Kidney glomerular epithelial cell (primary cell): ENCODE results near the gene FOXO1.
"Not testable (repeated sequence)": the region's sequence is repeated elsewhere in the genome, so short reads cannot be mapped to it uniquely, and the experiment has no call there.

Source experiments
- DNase-seq: peaks from one replicate; lab custom pipeline; 2025; lab: John Stamatoyannopoulos, UW

Gene FOXO1

DNA sequence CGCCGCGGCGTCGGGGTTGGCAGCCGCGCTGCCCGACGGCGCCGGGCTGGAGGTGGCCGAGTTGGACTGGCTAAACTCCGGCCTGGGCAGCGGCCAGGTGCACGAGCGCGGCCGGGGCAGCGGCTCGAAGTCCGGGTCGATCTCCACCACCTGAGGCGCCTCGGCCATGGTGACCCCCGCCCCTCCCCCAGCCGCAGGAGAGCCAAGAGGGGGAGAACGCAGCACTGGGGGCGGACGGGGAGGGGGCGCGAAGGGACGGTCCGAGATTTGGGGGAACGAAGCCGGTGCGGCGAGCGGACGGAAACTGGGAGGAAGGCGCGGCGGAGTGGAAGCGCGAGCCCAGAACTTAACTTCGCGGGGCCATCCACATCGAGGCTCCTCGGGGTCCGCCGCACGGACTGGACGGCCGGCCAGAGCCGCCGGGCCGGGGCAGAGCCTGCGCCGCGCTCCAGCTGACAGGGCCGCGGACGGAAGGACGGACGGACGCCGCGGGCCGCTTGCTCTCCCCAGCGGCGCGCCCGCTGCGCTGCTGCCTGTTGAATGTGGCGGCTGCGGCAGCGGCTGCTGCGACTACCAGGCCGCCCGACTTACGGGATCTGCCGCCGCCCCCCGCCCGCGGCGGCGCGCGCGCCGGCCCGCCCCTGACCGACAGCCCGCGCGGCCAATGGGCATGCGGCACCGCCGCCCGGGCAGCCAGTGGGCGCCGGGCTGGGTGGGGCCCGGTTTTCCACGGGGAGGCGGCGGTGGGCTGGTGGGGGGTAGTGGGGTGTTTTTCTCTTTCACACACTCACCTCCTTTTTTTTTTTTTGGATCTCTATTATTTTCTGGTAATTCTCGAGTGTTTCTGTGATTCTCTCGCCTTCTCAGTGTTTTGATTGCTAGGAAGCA is at the start of gene FOXO1:
Gene FOXO1 (minus strand): TSS at position 597 of the 888 bp plus-strand sequence. CDS start 429 bp downstream, at position 168.
- DNase-seq, result peak; percentile 67

DNA sequence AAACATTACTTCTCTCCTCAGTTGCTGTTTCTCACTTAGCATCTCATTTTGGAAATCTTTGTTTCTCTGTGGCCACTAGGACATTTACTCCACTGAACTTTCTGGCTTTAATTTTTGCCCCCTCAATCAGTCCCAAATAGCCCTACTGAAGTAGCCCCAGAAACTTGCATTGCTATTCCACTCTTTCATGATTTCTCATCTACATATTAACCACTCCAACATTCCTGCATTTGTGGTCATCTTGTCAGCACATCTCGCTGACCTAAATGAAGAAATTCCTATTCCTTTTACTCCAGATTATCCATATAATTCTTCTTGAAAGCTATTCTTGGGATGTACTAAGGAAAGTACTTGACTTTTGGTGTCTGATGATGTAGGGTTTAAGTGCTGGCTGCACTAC is 48.0 kb upstream of the FOXO1 start:
- not testable (repeated sequence) for DNase-seq

DNA sequence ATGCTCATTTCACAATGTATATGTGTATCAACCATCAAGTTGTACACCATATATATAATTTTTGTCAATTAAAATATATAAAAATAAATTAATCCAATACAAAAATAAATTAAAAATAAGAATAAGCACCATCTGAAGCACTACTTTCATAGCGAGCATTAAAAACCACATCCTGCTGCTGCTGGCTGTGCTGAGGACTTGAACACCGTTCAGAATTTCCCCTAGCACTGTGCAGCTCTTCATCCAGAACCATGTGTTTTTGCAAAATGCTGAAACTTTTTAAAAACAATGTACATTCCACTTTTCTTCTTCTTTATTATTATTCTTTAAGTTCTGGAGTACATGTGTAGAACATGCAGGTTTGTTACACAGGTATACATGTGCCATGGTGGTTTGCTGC is 40.0 kb upstream of the FOXO1 start:
- DNase-seq, result no peak

DNA sequence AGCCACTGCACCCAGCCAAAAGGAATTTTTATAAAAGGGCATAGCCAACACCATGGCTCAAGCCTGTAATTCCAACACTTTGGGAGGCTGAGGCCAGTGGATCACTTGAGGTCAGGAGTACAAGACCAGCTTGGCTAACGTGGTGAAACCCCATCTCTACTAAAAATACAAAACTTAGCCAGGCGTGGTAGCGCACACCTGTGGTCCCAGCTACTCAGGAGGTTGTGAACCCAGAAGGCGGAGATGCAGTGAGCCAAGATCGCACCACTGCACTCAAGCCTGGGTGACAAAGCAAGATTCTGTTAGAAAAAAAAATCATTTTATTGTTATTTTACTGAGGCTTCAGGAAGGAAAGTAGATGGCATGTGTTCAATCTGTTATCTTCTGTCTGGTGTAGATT is 31.3 kb upstream of the FOXO1 start:
- DNase-seq, result no peak

DNA sequence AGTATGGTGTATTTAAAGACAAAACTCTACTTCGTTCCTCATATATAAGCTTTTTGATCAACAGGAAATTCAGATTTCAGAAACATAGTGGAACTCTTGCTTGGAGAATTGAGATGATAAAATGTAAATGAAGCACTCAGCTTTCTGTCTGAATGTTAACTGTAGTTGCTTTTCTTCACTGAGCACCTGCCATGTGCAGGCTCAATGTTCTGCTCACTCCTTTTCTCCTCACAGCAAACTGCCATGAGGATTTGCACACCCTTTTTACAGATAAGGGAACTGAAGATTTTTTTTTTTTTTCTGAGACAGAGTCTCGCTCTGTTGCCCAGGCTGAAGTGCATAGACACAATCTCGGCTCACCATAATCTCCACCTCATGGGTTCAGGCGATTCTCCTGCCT is 28.0 kb upstream of the FOXO1 start:
- no peak for DNase-seq

DNA sequence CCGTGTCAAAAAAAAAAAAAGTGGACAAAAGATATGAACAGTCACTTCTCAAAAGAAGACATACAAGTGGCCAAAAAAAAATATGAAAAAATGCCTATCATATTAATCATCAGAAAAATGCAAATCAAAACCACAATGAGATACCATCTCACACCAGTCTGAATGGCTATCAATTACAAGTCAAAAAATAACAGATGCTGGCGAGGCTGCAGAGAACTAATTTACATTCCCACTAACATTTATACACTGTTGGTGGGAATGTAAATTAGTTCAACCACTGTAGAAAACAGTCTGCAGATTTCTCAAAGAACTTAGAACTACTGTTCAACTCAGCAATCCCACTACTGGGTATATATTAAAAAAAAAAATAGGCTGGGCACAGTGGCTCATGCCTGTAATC is 26.5 kb upstream of the FOXO1 start:
- no peak for DNase-seq

DNA sequence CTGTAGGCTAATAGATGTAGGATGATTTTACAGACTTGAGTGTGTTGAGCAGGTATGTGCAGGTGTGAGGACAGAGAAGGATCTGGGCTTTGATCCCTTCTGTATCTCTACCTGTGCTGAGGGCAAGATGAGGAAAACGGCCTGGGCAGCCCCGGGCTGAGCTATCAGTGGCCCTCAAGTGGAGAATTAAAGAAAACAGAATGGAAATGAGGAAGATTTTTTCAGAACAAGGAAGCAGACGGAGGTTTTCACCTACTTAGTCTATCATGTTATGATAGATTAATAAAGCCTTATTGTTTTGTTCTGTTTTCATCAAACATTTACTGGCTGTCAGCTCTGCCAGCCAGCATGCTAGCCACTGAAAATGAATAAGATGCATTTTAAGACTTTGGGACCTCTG is 22.3 kb upstream of the FOXO1 start:
- no peak for DNase-seq

DNA sequence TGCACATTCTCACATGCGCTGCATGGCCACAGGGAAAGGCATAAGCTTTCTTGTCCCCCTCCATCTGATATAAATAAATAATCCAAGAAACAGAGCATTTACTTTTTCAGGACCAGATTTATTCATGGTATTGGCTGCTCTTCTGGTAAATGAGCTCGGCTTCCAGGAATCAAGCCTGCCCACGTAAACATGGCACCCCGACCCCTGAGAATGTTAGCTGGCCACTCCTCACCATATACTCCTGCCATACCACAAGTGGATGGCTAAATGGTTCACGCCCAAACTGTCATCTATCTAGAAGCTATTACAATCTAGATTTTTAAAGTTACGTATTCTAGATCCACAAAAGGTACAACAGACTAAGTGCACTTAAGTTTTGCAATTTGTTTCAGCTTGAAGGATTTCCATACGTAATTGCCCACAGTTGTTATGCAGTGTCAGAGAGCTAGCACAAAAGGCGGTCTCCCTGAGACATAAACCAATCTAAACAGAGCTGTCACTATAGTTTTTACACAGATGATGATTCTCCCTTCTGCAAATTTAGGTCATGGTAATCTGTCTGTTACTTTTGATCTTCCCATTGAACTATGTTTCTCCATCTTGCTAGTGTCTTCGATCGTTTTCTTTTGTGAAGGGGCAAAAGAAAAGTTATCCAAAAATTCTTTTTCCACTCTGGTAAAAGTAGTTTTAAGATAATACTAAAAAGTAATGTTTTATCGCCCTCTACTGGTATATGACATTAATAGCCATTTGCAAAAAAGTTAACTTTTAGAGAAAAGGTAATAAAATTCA is 16.2 kb upstream of the FOXO1 start:
- DNase-seq, result peak; percentile 12

DNA sequence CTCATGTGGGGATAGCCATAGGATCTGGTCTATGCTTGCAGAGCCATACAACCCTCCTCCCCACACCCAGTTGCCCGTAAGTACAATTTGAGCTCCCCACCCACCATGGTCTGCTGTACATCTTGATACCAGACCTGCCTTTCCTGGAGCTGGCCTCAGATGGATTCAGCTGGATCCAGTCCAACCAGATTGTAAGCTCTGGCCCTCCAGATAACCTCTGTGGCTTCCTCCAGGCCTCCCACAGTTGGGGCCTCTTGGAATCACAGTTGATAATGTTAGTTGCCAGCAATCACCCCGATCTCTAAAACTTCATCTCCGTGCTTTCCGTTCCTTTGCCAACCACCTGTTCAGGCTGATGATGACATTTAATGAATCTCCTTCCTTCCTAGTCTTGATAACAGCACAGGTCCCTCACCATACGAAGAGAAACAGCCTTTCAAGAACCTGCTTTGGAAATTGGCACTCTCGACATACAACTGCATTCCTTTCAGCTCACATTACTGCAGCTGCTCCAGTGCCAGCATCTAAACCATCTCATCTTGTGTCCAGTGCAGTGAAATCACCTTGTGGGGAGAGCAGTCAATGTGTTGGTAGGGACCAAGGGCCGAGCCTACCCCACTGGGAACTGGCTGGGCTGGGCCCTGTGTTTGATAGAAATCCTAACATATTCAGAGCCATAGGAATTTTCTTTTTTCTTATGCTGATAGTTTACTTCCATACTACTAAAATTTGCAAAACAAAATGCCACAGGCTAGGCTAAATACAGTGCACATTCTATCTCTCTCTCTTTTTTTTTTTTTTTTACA is 15.1 kb upstream of the FOXO1 start:
- no peak for DNase-seq

DNA sequence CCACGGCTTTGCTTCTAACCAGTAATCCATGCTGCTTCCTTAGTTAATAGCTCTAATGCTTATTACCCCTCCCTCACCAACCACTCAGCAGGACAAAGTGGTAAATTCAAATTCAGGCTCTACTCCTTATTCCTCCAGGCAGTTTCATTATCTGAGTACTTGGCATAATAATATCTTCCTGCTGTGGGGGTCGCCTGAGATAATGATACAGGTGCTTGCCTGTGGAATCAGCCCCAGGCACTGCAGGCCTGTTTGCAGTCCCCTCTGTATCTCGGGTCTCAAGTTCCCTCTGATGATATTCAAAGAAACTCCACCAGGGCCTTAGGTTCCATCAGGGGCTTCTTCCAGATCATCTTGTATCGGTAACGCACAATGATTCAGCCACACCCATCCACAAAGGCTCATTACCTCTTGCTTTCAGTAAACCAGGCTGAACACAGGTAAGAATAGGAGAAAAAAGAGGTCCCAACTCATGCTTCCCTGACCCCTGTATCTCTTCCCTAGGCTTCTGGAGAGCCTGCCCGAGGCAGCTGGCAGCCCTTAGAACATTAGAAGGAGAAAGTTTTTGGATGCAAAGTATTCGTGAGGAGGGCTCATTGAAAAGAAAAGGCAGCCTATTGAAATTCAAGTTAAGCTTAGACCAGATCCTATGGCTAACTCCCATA is 14.3 kb upstream of the FOXO1 start:
- no peak for DNase-seq

DNA sequence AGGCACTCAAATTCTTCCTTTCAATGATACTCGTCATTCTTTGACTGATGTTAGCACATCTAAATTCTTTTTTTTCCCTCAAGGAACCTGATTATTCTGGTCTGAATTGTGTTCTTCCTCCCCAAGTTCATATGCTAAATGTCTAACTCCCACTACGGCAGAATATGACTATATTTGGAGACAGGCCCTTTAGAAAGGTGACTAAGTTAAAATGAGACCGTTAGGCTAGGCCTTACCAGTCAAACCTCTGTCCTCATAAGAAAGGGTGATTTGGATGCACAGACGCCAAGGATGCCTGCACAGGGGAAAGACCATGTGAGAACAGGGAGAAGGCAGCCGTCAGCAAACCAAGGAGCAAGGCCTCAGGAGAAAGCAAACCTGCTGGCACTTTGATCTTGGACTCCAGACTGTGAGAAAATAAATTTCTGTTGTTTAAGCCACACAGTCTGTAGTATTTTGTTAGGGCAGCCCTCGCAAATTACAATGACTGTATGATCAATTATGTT is 13.1 kb upstream of the FOXO1 start:
- no peak for DNase-seq

DNA sequence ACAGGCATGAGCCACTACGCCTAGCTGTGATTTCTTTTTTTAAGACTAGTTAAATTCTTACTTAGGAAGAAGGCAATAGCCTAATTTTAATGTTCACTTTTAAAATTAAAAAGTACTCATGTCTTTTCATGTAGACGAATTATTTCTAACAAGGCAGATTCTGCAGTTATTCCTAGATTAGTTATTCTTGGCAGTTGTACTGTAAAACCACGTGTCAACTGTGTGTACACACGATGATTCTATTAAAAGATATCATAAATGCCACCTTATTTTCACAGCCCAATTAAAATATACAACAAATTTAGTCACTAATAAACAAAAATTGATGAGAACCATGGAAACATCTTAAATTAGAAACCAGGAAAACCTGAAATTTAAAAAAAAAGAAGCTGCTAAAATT is 10.6 kb upstream of the FOXO1 start:
- DNase-seq, result no peak

DNA sequence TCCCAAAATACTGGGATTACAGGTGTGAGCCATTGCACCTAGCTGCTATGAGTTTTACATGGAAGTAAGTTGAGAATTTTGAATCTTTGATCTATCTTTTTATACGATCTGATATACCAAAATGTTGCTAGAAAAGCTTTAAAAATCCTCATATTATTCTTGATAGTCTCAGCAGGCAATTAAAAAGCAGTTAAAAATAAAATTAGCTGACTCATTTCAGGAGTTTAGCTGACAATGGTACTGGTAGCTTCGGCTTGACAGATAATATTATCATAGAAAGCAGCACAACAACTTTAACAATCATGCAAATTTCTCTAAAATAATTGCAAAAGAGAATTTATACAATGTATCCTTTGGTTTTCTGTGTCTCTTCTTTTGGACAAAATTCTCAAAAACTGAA is 9.6 kb upstream of the FOXO1 start:
- DNase-seq, result no peak

DNA sequence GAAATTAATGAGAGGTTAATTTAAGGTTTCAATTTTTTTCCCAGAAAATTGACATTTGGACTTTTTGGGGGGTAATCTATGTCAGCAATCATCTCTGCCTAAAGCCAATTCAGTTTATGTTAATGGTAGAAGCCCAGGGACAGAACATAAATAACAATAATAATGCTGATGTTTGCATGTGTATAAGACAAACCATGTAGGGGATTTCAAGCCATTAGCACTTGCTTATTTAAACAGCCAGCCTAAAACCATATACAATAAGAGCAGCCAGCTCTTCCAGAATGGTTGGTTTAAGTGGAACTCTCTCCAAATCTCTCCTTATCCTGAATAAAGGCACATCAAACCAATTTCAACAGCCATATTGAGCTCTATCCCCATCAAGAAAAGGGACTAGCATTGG is 7.0 kb upstream of the FOXO1 start:
- no peak for DNase-seq

DNA sequence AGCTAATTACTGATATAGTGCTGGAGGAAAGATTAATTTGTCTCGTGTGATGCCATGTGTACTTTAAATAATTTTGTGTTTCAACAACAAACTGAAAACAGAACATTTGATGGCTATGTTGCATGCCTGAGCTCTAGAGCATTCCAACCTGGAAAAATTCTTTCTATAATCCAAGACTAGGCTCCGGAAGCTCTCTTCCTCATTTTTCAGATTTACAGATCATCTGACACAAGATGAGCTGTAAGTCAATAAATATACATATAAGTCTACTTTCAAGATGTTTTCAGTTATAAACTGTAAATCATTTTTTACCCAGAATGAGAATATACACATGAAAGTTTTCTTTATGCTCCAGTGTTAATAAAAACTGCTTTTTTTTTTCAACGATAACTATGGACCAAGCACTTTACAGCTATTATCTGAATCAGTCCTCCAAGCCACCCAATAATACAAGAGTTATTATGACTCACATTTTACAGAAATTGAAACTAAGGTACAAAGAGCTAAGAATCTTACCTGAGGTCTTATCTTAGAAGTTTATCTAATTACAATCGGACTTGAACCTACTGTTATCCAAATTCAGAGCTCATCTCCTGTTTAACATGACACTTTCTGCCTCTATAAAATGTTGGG is 6.4 kb upstream of the FOXO1 start:
- DNase-seq, result peak; percentile 71

DNA sequence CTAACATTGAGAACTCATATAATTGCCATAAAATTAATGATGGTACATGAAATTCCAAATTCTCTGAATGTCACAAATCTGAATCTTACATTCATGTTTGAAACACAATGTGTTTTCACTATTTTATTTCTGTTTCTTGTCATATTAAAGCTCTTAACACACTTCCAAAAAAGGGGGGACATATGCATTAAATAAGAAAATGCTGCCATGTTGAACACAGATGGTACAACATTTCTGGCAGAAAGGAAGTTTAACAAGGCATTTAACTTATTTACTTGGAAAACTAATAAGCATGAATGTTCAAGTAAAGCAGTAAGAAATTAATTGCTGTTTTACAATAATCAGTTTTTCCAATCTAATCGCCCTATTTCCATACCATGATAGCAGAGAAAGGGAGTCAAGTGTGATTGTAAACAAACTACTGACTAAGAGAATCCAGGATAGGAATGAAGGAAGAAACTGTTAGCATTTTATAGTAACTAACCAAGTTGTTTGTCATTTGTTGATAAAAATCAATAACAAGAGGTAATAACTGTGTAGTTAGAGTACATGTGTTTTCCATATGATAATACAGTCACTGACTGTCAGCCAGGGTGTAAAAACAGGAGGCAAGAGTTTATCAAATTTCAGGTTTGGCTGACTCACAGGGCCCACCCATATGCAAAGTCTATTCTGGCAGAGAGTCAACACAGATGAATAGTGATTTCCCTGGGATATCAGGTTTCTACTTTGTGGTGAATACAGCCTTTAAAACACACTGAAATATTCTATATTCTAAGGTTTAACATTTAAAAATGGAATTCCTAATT is 5.7 kb upstream of the FOXO1 start:
- DNase-seq, result peak; percentile 71

DNA sequence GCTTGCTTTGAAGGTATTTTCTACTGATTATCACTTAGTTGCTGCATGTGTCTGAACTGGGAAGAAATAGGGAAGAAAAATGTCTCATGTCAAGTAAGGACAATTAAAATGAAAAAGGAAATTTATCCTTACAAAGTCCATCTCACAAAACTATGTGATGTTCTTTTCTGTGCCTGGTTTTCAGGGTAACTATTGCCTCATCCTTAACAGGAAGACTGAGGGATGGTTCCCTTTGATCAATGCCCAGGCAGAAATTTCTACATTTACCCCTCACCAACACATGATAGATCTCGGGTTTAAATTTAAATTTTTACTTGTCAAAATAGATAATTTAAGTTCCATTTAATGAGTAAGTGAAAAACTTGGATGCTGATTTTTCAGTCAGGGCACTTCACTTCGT is 3.9 kb upstream of the FOXO1 start:
- no peak for DNase-seq

DNA sequence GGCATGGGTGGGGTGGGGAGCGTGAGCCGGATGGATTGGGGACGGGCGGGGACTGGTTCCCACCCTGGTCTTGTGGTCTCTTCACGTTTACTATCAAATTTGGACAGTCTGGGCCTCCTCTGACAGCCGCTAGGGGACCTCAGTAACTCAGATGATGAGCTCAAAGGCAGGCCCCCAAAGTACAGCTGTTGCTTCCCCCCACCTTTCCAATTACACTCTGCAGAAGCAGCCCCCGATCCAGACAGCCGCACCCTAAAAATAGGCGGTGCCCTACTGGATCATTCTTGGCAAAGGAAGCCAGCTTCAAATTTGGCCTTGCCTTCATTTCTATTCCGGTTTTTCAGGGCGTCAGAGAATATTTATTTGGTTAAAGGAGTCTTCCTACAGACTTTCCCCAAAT is 1.9 kb upstream of the FOXO1 start:
- DNase-seq, result no peak

DNA sequence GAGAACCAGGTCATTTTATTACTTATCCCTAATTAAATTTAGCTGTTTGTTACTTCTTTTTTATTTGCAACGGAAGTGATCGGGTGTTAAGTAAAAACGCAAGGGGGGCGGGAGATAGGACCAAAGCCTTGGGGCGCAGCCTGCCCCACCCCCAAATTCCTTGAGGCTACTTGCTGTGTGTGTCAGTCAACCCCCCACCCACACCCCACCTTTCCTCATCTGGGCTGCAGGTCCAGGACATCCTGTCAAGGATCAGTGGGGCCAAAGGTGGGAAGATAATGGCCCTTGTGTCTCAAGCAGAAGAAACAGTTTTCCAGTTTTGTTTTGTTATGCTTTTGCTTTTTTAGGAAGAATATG is 1.2 kb upstream of the FOXO1 start:
- DNase-seq, result no peak

DNA sequence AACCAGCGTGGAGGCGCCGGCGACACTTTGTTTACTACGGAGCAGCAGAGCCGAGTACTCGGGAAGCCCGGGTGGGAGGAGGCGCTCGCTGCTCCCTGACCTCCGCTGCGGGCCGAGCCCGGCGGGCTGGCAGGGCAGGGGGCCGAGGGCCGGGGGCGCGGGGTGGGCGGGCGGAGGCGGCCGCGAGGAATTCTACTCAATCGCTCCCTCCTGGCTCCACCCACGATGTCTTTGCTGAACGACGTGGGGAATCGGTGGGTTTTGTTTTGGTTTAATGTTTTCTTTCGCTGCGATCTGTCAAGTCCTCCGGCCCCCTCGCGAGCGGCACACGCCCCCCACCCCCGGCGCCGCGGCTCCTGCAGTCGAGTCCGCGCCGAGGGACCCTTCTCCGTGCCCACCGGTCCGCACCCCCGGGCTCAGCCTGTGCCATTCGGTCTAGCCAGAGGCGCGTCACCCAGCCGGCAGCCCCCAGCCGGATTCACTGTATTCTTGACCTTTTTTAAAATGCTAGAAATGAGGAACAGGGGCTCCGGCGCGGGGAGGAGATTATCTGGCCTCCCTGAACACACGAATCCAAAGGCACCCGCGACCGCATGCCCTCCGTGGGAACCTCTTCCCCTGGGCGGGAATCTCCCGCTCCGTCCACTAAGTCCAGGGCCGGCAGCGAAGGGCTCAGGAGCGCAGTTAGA is 636 bp upstream of the FOXO1 start:
- peak; percentile 57 for DNase-seq
